Spinal cord (tissue), 10 donors: ENCODE results near the gene SS18L1. TPM values are rescaled to one million over a fixed set of nuclear protein-coding genes. Genes with fewer than 3 reads are reported as not detected.

Experiments used
- DNase-seq, 6 donors: peaks; one replicate each; pipeline versions ENCODE4 v3.0.0 to v3.0.0-alpha.2; 2013 to 2015; ENCODE audit warnings: low spot score in 6 of 6, low read depth in 4 of 6
- H3K27ac ChIP-seq: one replicate; pipeline ENCODE4 v1.5.1; 2013; ENCODE audit warnings: low read depth, low read length, control low read depth
- H3K27me3 ChIP-seq: one replicate; pipeline ENCODE4 v1.6.1; 2013; ENCODE audit warnings: low read length; ENCODE audit not compliant: control insufficient read depth, insufficient read depth
- H3K36me3 ChIP-seq: one replicate; pipeline ENCODE4 v1.6.1; 2013; ENCODE audit warnings: low read length; ENCODE audit not compliant: control insufficient read depth, insufficient read depth
- H3K4me1 ChIP-seq: one replicate; pipeline ENCODE4 v1.6.1; 2013; ENCODE audit warnings: low read length; ENCODE audit not compliant: control insufficient read depth, insufficient read depth
- H3K4me3 ChIP-seq: one replicate; pipeline ENCODE4 v1.5.1; 2013; ENCODE audit warnings: low read depth, low read length, control low read depth
- H3K9me3 ChIP-seq: one replicate; pipeline ENCODE4 v1.6.1; 2013; ENCODE audit warnings: low read length; ENCODE audit not compliant: control insufficient read depth, insufficient read depth
- WGBS: methylation state at CpG from one replicate; pipeline ENCODE4 v1.1.5; 2013; ENCODE audit warnings: missing lambda C conversion rate; ENCODE audit not compliant: insufficient coverage; 5-methylcytosine and 5-hydroxymethylcytosine counted together
- polyA plus RNA-seq, 2 donors: library from polyadenylated mRNA; unstranded; fragments of 120-200 nt; gene quantifications; one replicate each; pipeline ENCODE4 v1.2.1, GENCODE V29; 2013; ENCODE audit not compliant: insufficient read length in 2 of 2
- total RNA-seq, 2 donors: library from RNA; depleted of rRNA in 1 of 2; stranded (reverse); fragments of 120-200 nt in 1 of 2; fragments of >200 nt in 1 of 2; gene quantifications; one replicate each; pipeline versions ENCODE4 v1.2.3 to v1.2.4, GENCODE V29; 2013 to 2014
- donor health status: healthy.

SS18L1 gene
- total and polyA plus RNA-seq, 4 donors = 21.5 to 58.2 (median 47.5) TPM

- no peak for DNase-seq
- Histone ChIP-seq H3K27ac (no peak overlapping the region), H3K4me1 (peaks cover 3% of the 10 kb centered on the region), H3K36me3 (peaks cover 72% of the 10 kb centered on the region), H3K27me3 (no peaks in the 10 kb centered on the region), H3K9me3 (no peaks in the 10 kb centered on the region), H3K4me3 (no peak overlapping the region)
- 90% methylated on average over 4 of the region's 9 CpGs for WGBS
Measured at GRCh38 chr20:62197311-62197710, 53.7 kb downstream of the SS18L1 start.

GRCh38 chr20:62197801-62198200 lies 54.2 kb downstream of the SS18L1 start:
- H3K4me1 ChIP-seq = no peaks in the 10 kb centered on the region
- no peak overlapping the region for H3K4me3 ChIP-seq
- no peak for DNase-seq
- H3K36me3 ChIP-seq = peaks cover 70% of the 10 kb centered on the region
- H3K27ac ChIP-seq = no peak overlapping the region
- 98% methylated on average over 16 of the region's 18 CpGs for WGBS
- no peaks in the 10 kb centered on the region for H3K9me3 ChIP-seq
- no peaks in the 10 kb centered on the region for H3K27me3 ChIP-seq

- Histone ChIP-seq H3K4me1 (no peaks in the 10 kb centered on the region), H3K9me3 (no peaks in the 10 kb centered on the region), H3K27me3 (no peaks in the 10 kb centered on the region), H3K36me3 (peaks cover 72% of the 10 kb centered on the region), H3K27ac (no peak overlapping the region), H3K4me3 (no peak overlapping the region)
- 95% methylated on average over 15 of the region's 17 CpGs for WGBS
- DNase-seq = no peak
Measured at GRCh38 chr20:62198496-62198895, 54.9 kb downstream of the SS18L1 start.

GRCh38 chr20:62198931-62199330 lies 55.4 kb downstream of the SS18L1 start:
- no peak for DNase-seq
- no peaks in the 10 kb centered on the region for H3K4me1 ChIP-seq
- 99% methylated on average over 14 of the region's 18 CpGs for WGBS
- no peak overlapping the region for H3K27ac ChIP-seq
- H3K4me3 ChIP-seq = no peak overlapping the region
- H3K27me3 ChIP-seq = no peaks in the 10 kb centered on the region
- H3K9me3 ChIP-seq = no peaks in the 10 kb centered on the region
- peaks cover 72% of the 10 kb centered on the region for H3K36me3 ChIP-seq

- 95% methylated on average over 38 of the region's 38 CpGs for WGBS
- DNase-seq = no peak
- Histone ChIP-seq H3K27me3 (no peaks in the 10 kb centered on the region), H3K27ac (no peak overlapping the region), H3K9me3 (no peaks in the 10 kb centered on the region), H3K4me1 (no peaks in the 10 kb centered on the region), H3K36me3 (peaks cover 79% of the 10 kb centered on the region), H3K4me3 (no peak overlapping the region)
Measured at GRCh38 chr20:62200491-62201172, 57.1 kb downstream of the SS18L1 start.

- peaks cover 81% of the 10 kb centered on the region for H3K36me3 ChIP-seq
- WGBS = 92% methylated on average over 38 of the region's 38 CpGs
- no peak overlapping the region for H3K4me3 ChIP-seq
- no peaks in the 10 kb centered on the region for H3K4me1 ChIP-seq
- H3K27me3 ChIP-seq = no peaks in the 10 kb centered on the region
- H3K9me3 ChIP-seq = no peaks in the 10 kb centered on the region
- no peak overlapping the region for H3K27ac ChIP-seq
- DNase-seq = no peak
Measured at GRCh38 chr20:62201173-62202082, 57.9 kb downstream of the SS18L1 start.

GRCh38 chr20:62202083-62202395 lies 58.5 kb downstream of the SS18L1 start:
- no peak overlapping the region for H3K4me3 ChIP-seq
- 67% methylated on average over 5 of the region's 5 CpGs for WGBS
- no peak overlapping the region for H3K27ac ChIP-seq
- no peaks in the 10 kb centered on the region for H3K4me1 ChIP-seq
- no peaks in the 10 kb centered on the region for H3K27me3 ChIP-seq
- DNase-seq = no peak
- no peaks in the 10 kb centered on the region for H3K9me3 ChIP-seq
- H3K36me3 ChIP-seq = peaks cover 80% of the 10 kb centered on the region

- DNase-seq = no peak
- 77% methylated on average over 19 of the region's 23 CpGs for WGBS
- Histone ChIP-seq H3K9me3 (no peaks in the 10 kb centered on the region), H3K36me3 (peaks cover 85% of the 10 kb centered on the region), H3K27me3 (no peaks in the 10 kb centered on the region), H3K4me3 (no peak overlapping the region), H3K27ac (no peak overlapping the region), H3K4me1 (peaks cover 5% of the 10 kb centered on the region)
Measured at GRCh38 chr20:62202676-62203377, 59.3 kb downstream of the SS18L1 start.

GRCh38 chr20:62203378-62204030 lies 59.9 kb downstream of the SS18L1 start:
- 79% methylated on average over 15 of the region's 22 CpGs for WGBS

More at GRCh38 chr20:62203378-62204030, 59.9 kb downstream of the SS18L1 start:
- no peak overlapping the region for H3K27ac ChIP-seq
- H3K9me3 ChIP-seq = no peaks in the 10 kb centered on the region
- H3K4me1 ChIP-seq = peaks cover 7% of the 10 kb centered on the region
- DNase-seq = no peak
- no peaks in the 10 kb centered on the region for H3K27me3 ChIP-seq
- peaks cover 81% of the 10 kb centered on the region for H3K36me3 ChIP-seq
- no peak overlapping the region for H3K4me3 ChIP-seq
